Activated T-cell treated with anti-CD3 and anti-CD28 coated beads for 4 hours (primary cell): ENCODE data around the gene NCOR2.
A peak's percentile ranks its signal among the peaks of the same experiment; 100 is the strongest.
"Not testable (repeated sequence)": the region's sequence is repeated elsewhere in the genome, so short reads cannot be mapped to it uniquely, and the experiment has no call there.

ENCODE experiments used
- DNase-seq: peaks from one replicate; pipeline ENCODE4 v3.0.0-alpha.2; 2020

NCOR2 gene

GRCh38 chr12:124599074-124599999 is 31.9 kb upstream of the NCOR2 start:
- DNase-seq, result no peak

DNA sequence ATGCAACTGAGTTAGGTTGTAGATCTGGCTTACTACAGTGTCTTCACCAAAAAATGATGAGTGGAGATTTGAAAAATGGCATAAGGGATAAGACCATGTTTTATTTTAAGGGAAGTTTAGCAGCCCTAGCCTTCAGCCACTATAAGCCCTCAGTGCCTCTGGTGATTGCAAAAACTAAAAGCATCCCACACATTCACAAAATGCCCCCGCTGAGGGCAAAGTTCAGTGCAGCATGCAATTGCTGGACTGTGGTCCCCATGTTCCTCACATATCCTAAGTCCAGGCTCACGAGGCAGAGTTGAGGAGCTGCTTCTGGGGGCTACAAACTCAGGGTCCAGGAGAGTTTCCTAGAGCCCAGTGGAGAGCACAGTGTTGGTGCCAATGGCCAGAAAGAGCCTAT is 29.6 kb upstream of the NCOR2 start:
- DNase-seq, result no peak

DNA sequence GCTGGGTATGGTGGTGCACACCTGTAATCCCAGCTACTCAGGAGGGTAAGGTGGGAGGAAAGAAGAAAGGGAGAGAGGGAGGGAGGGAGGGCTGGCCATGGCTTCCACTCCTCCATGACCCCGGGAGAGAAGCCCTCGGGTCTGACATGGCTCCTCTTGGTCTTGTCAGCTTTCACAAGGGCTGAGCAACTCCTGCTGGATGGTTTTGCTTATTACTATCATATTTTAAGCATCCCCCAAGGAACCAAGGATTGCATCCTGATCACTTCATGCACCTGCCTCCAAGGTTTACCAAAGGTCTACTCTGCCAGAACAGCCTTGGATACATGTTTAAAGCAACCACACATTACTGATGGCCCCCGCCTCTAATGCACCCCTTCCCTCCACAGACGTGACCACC is 28.0 kb upstream of the NCOR2 start:
- DNase-seq, result no peak

DNA sequence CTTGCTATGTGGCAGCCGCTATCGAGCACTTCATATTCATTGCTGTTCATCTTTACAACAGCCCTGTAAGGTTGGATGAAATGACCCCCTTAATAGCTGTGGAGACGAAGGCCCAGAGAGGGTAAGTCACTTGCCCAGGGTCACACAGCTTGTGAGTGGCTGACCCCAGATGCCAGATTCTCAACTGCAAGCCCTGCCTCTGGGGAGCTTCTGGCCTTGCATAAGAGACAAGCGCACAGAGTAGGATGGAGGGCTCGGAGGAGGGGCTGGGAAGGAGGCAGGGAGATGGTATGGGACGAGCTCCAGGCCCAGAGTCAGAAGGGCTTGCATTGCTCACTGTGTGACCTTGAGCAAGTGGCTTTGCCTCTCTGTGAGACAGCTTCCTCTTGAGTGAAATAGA is 27.4 kb upstream of the NCOR2 start:
- no peak for DNase-seq

GRCh38 chr12:124593851-124594401 is 26.5 kb upstream of the NCOR2 start:
- DNase-seq, result no peak

GRCh38 chr12:124593176-124593575 is 25.8 kb upstream of the NCOR2 start:
- no peak for DNase-seq

DNA sequence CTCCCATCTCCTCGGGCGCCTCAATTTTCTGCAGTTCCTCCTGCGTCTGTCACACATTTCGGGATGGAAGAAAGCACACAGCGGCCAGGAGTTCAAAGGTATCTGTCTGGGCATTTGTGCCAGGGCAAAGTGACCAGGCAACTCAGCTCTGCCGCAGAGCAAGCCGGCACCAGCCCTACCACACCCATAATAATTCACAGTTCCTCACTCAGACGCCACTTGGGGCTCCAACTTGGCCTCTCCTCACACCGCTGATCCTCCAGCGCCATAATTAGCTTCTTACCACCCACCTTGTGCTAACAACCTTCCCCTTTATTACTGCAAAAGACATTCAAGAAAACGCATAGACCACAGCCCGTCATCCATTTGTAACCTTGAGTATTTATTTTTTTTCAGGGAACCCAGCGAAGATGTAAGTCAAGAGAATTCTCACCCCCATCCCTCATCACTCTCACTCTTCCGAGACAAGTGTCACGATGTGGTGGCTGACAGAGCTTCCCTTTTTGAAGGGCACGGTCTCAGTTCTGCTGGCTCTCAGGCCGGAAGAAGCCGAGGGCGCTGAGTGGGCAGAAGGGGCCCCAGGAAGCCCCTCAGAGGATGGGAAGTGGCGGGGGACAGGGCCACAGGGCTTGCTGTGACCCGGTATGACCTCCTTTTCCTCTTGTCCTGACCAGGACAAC is 25.2 kb upstream of the NCOR2 start:
- no peak for DNase-seq

DNA sequence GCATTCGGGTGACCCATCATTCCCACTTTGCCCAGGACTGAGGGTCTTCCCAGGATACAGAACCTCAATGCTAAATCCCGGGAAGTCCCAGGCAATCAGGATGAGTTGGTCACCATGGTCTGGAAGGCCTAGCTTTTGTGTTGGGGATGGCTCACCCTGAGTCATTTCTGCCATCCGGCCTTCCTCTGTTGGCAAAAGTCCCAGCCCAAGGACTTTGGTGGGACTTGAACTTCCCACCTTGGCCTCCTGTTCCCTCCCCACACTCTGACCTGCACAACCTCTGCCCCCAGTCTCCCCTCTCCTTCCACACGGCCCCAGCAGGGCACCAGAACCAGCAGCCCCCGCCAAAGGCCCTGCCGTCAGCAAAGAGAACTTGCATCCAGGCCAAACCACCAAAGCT is 24.6 kb upstream of the NCOR2 start:
- no peak for DNase-seq

GRCh38 chr12:124590447-124590846 is 23.0 kb upstream of the NCOR2 start:
- DNase-seq, result no peak

GRCh38 chr12:124588751-124589267 is 21.4 kb upstream of the NCOR2 start:
- peak; percentile 27 for DNase-seq

GRCh38 chr12:124588018-124588634 is 20.7 kb upstream of the NCOR2 start:
- no peak for DNase-seq

DNA sequence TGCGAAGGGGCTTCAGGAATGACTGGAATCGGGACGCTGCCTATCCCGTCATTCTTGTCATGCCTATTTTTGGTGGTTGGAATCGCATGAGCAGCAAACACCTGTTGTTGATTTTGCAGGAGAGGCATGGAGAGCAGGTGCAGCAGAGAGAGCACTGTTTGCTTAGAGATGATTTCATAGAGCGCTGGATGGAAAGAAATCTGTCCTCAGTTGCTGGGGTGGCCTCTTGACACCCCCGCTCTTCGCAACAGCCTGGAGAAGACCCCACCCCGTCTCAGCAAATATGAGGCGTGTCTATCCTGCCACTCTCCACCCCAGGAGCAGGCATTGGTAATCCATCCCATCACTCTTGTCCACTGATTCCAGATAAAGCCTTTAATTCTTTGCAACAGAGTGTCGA is 19.3 kb upstream of the NCOR2 start:
- no peak for DNase-seq

- DNase-seq, result not testable (repeated sequence)
Observed at GRCh38 chr12:124584494-124584893, 17.1 kb upstream of the NCOR2 start.

- DNase-seq, result no peak
Observed at GRCh38 chr12:124583854-124584253, 16.4 kb upstream of the NCOR2 start.

DNA sequence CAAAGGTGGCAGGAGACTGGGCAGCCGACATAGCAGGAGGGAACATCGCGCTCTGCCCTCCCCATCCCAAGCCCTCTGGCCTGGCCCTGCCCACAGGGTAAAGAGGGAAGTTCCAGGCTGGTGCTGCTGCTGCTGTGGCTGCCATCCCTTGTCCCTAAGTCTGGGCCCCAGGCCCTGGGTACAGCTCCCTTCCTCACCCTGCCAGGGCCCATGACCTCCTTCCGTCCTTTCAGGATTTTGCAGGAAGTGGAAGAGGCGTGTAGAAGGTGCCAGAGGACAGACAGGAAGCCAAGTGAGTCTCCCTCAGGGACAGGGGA is 14.7 kb upstream of the NCOR2 start:
- no peak for DNase-seq

DNA sequence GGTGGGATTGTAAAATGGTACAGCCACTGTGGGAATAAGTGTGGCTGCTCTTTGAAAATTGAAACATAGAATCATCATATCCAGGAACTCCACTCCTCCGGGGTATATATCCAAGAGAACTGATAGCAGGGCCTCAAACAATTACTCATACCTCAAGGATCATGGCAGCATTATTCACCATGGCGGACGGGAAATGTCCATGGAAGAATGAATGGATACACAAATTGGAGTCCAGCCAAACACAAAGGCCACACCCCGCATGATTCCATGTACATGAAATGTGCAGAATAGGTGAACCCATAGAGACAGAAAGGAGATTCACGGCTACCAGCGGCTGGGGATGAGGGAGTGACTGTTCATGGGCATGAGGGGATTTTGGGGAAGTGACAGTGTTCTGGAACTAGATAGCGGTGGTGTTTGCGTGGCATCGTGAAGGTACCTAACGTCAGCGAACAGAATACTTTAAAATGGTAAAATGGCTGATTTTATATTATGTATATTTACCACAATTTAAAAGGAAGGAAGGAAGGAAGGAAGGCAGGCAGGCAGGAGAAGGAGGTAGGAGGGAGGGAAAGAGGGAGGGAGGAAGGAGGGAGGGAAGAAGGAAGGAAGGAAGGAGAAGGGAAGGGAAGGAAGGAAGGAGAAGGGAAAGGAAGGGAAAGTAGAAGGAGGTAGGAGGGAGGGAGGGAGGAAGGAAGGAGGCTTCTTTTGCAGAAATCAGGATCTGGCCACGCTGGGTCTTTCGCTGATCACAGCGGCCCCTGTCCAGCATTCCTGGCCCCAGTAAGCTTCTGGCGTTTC is 14.1 kb upstream of the NCOR2 start:
- no peak for DNase-seq

DNA sequence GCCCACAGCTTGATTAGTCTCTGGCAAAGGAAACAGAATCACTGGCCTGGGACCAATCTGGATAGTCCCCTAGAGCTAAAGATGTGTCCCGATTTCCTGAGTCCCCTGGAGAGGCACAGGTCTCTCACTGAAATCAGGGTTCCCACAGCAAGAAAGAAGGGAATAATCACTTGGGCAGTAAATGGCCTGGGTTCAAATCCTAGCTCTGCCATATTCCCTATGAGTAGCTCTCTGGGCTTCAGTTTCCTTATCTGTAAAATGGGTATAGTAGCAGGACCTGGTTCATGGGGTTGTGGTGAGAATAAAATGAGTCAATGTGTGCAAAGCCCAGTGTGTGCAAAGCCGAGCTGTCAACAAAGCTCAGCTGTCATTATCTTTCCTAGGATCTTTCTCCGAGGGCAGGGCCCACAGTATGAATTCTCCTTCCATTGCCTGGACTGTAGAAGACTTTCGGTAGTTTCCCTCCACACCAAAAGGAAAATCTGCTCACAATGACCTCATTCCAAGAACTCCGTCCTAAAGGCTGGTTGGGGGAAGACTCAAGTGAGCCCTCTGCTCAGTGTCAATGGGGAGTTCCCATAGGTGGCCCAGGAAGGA is 12.6 kb upstream of the NCOR2 start:
- DNase-seq, result no peak

DNA sequence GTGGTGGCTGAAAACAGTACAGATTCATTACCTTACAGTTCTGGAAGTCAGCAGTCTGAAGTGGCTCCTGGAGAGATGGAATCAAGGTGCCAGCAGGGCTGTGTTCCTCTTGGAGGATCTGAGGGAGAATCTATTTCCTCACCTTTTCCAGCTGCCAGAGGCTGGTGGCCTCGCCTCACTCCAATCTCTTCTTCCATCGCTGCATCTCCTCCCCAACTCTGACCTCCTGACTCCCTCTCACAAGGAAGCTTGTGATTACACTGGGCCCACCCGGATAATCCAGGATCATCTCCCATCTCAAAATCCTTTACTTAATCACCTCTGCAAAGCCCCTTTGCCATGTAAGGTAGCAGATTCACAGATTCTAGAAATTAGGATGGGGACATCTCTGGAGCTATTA is 11.4 kb upstream of the NCOR2 start:
- DNase-seq, result no peak

DNA sequence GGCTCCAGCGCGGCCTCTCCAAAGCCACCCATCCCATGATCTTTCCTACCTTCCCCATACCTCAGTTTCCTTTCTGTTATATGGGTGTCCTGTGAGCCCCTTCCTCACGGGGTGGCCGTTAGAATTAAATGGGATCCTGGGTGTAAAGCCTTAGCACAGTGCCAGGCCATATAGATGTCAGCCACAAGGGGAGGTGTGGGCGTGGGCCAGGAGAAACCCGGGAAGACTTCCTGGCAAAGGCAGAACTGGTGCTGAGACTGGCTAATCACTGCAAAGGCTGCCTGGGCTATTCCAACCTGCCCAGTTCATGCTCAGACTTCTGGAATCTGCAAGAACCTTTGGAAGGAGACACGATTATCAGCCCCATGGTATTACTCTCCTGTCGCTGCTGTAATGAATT is 11.0 kb upstream of the NCOR2 start:
- no peak for DNase-seq

DNA sequence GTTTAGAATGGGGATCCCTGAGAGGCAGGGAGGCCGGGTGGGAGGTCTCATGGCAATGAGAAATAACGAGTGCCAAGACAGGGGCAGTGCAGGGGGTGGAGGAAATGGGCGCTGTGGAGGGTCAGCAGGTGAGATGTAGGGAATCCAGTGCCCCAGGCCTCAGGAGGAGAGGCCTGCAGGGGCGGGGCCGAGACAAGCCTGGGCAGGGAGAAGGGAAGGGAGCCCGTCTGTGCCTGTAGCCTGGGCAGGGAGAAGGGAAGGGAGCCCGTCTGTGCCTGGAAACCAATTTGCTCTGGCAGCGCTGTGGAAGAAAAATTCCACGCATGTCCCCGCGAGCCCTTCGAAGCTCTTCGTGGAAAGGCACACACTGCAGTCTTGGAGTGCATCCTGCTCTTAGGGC is 10.6 kb upstream of the NCOR2 start:
- no peak for DNase-seq

DNA sequence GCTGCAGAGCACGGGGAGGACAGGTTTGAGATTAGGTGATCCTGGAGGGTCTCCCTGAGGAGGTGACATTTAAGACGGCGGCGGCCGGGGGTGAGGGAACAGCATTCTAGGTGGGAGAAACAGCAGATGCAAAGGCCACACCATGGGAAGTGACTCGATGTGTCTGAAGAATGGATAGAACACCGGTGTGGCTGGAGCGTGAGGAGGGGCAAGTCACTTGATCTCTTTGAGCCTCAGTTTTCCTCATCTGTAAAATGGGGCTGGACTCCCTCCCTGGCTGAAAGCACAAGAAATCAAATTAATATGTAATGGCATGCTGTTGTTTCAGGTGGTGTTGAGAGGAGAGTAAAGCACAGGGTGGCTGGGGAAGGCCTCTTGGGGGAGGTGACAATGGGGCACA is 10.0 kb upstream of the NCOR2 start:
- DNase-seq, result no peak

DNA sequence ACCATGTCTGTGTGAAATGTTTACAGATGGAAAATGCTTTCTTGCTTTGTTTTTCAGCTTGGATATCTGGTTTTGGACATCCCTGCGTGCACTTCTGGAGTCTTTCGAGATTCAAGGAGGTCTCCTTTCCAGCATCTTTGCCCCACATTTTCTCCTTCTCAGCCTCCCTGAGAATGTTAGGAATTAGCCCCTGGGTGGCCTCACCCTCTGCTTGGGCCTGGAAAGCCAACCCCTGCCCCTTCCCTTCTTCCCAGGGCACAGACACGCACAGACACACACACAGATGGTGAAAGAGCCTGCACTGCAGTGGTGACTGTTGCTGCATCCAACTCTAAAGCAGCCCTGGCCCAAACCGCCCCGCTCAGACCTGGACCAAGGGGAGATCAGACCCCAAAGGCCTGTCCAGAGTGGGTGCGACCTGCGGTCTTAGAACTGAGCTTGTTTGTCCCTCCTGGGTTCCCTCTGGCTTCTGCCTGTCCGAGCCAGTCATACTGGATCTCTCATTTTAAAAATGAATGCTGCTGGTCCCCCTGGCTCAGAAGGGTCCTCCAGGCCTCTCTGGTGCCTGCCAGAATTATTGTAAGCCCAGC is 8.7 kb upstream of the NCOR2 start:
- DNase-seq, result no peak
